ENCODE results near the gene ZNF33A. TPM values are rescaled to one million over a fixed set of nuclear protein-coding genes. Genes with fewer than 3 reads are reported as not detected.
"Not testable (repeated sequence)": the region's sequence is repeated elsewhere in the genome, so short reads cannot be mapped to it uniquely, and the experiment has no call there.

ZNF33A gene
- total and polyA plus RNA-seq, 2 experiments from 2014 or later, result 20.3 to 32.6 TPM

- TF ChIP-seq ZNF462 (CRISPR knock-in tag; IDR thresholded peaks at IDR 0.05), result no peak
- no peak for TF ChIP-seq ZNF114 (CRISPR knock-in tag; IDR thresholded peaks at IDR 0.05)
Measured at GRCh38 chr10:38054361-38054797, 43.9 kb downstream of the ZNF33A start (continued).

GRCh38 chr10:38055274-38055894 is 44.9 kb downstream of the ZNF33A start:
- H3K36me3 Mint-ChIP-seq (ENCODE audit: low read depth), result peaks cover 90% of the 10 kb centered on the region
- H3K27me3 ChIP-seq (ENCODE audit: insufficient read depth); H3K4me1 ChIP-seq (ENCODE audit: insufficient read depth); H3K4me3 ChIP-seq; H3K27me3 Mint-ChIP-seq (ENCODE audit: insufficient read depth, low read depth, poor library complexity); H3K4me3 Mint-ChIP-seq; H4K20me1 ChIP-seq (replicated peaks; ENCODE audit: insufficient read depth); ATAC-seq; H3K79me2 ChIP-seq (replicated peaks; ENCODE audit: insufficient read depth); H3K27ac Mint-ChIP-seq; H3K9me2 ChIP-seq (ENCODE audit: insufficient read depth); H3K4me2 ChIP-seq; H3F3A ChIP-seq (replicated peaks; ENCODE audit: low read depth); H3K27ac ChIP-seq (ENCODE audit: low read depth); H2AFZ ChIP-seq; H3K4me1 Mint-ChIP-seq: not testable (repeated sequence)
- peaks cover 87% of the 10 kb centered on the region for H3K9me3 Mint-ChIP-seq
- H3K36me3 ChIP-seq (ENCODE audit: insufficient read depth), result peaks cover 49% of the 10 kb centered on the region
- DNase-seq (ENCODE audit: low spot score), result peak; percentile 0

DNA sequence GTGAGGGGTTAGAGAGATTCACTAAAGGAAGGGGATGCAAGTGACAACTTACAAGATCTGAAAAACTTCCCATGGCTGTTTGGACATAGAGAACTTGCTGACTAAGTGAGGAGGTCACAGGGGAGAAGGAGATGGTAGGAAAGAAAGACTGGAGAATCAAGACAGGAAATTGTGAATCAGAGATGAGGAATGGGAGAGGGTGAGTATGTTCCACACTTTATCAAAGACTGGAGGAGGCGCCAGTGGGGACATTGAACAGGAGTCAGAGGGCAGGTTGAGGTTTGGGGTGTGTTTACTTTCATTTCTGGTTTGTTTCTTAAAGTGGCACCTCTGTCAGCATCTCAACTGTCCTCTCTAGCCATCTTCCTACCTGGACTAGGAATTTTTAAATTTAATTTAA is 59.2 kb downstream of the ZNF33A start:
- ATAC-seq; H3K27me3 Mint-ChIP-seq (ENCODE audit: insufficient read depth, low read depth, poor library complexity): not testable (repeated sequence)

More for the DNA sequence above, 59.2 kb downstream of the ZNF33A start:
- not testable (repeated sequence) for H3K27ac Mint-ChIP-seq; H3K9me2 ChIP-seq (ENCODE audit: insufficient read depth); H3K79me2 ChIP-seq (replicated peaks; ENCODE audit: insufficient read depth); H3K27me3 ChIP-seq (ENCODE audit: insufficient read depth); H3K4me1 ChIP-seq (ENCODE audit: insufficient read depth); DNase-seq (ENCODE audit: low spot score); H3K4me2 ChIP-seq; H3K27ac ChIP-seq (ENCODE audit: low read depth); H2AFZ ChIP-seq; H3K36me3 ChIP-seq (ENCODE audit: insufficient read depth); H3K4me1 Mint-ChIP-seq; H4K20me1 ChIP-seq (replicated peaks; ENCODE audit: insufficient read depth); H3F3A ChIP-seq (replicated peaks; ENCODE audit: low read depth); H3K4me3 ChIP-seq; H3K4me3 Mint-ChIP-seq
- Mint-ChIP-seq H3K36me3 (ENCODE audit: low read depth) (peaks cover 33% of the 10 kb centered on the region), H3K9me3 (peaks cover 90% of the 10 kb centered on the region)
